Activated B cell treated with CpG ODN at 0.5 μM for 24 hours (primary cell): ENCODE measurements around the gene PPM1D. TPM values are rescaled to one million over a fixed set of nuclear protein-coding genes. Genes with fewer than 3 reads are reported as not detected.

Source experiments
- ATAC-seq: fragments of 200-7000 bp; cut with Tn5 transposase; one replicate; pipeline ENCODE4 v1.10.0; 2021; ENCODE audit warnings: low read depth, mild to moderate bottlenecking, moderate library complexity
- CTCF ChIA-PET: fragments of 350-600 bp; sonication (Branson Sonifier 250); formaldehyde crosslinking; loops from one replicate; lab custom pipeline; 2021; ENCODE audit warnings: antibody characterized with exemption; lab: Charles Lee
- POLR2A ChIA-PET: fragments of 350-600 bp; sonication (Branson Sonifier 250); formaldehyde crosslinking; loops from one replicate; lab custom pipeline; 2021; ENCODE audit warnings: antibody characterized with exemption; lab: Charles Lee
- DNase-seq: peaks from one replicate; pipeline ENCODE4 v3.0.0; 2022
- H3K27ac Mint-ChIP-seq: one replicate; pipeline ENCODE4 v1.8.0; 2020; ENCODE audit warnings: mixed read lengths
- H3K27me3 Mint-ChIP-seq: one replicate; pipeline ENCODE4 v1.8.0; 2021; ENCODE audit warnings: mixed read lengths
- H3K36me3 Mint-ChIP-seq: one replicate; pipeline ENCODE4 v1.8.0; 2021; ENCODE audit warnings: low read depth, mixed read lengths
- H3K4me1 Mint-ChIP-seq: one replicate; pipeline ENCODE4 v1.8.0; 2021; ENCODE audit warnings: mixed read lengths
- H3K4me3 Mint-ChIP-seq: one replicate; pipeline ENCODE4 v1.8.0; 2020; ENCODE audit warnings: mild to moderate bottlenecking, mixed read lengths
- H3K9me3 Mint-ChIP-seq: one replicate; pipeline ENCODE4 v1.8.0; 2020; ENCODE audit warnings: mixed read lengths
- intact Hi-C: fragments of 100-400 bp; cut with micrococcal nuclease; formaldehyde crosslinking; loops from one replicate; pipeline ENCODE4 v1.15.1; 2024
- total RNA-seq: library from RNA; stranded (reverse); gene quantifications from 2 replicates; pipeline ENCODE4 v1.2.3, GENCODE V29; 2022
- TF ChIP-seq, protein P1 (sequence below): fragments of 200-600 bp; IDR thresholded peaks from one replicate; pipeline ENCODE4 v1.8.0; 2022; ENCODE audit warnings: antibody characterized with exemption, mild to moderate bottlenecking

The PPM1D gene
- total RNA-seq, 1 donor from 2014 or later: 13.3 TPM

GRCh38 chr17:60653569-60653968 is 53.6 kb downstream of the PPM1D start:
- H3K36me3 Mint-ChIP-seq: peaks cover 49% of the 10 kb centered on the region
- DNase-seq: no peak
- intact Hi-C loops: no loop called here
- H3K9me3 Mint-ChIP-seq: no peaks in the 10 kb centered on the region
- ChIA-PET POLR2A (interaction anchor here (0.5 kb wide), 1 partner anchor 1650 kb away, joined by 12 read pairs; no protein-coding TSS in a partner anchor), CTCF (interaction anchor here (1.7 kb wide), 1 partner anchor 14 kb away, joined by 7 read pairs; no protein-coding TSS in a partner anchor)
- no peak overlapping the region for H3K4me3 Mint-ChIP-seq
- H3K27me3 Mint-ChIP-seq: no peaks in the 10 kb centered on the region
- ATAC-seq: no peak
- TF ChIP-seq, protein P1, sequence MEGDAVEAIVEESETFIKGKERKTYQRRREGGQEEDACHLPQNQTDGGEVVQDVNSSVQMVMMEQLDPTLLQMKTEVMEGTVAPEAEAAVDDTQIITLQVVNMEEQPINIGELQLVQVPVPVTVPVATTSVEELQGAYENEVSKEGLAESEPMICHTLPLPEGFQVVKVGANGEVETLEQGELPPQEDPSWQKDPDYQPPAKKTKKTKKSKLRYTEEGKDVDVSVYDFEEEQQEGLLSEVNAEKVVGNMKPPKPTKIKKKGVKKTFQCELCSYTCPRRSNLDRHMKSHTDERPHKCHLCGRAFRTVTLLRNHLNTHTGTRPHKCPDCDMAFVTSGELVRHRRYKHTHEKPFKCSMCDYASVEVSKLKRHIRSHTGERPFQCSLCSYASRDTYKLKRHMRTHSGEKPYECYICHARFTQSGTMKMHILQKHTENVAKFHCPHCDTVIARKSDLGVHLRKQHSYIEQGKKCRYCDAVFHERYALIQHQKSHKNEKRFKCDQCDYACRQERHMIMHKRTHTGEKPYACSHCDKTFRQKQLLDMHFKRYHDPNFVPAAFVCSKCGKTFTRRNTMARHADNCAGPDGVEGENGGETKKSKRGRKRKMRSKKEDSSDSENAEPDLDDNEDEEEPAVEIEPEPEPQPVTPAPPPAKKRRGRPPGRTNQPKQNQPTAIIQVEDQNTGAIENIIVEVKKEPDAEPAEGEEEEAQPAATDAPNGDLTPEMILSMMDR: no peak
- peaks cover 25% of the 10 kb centered on the region for H3K4me1 Mint-ChIP-seq
- H3K27ac Mint-ChIP-seq: no peak overlapping the region

DNA sequence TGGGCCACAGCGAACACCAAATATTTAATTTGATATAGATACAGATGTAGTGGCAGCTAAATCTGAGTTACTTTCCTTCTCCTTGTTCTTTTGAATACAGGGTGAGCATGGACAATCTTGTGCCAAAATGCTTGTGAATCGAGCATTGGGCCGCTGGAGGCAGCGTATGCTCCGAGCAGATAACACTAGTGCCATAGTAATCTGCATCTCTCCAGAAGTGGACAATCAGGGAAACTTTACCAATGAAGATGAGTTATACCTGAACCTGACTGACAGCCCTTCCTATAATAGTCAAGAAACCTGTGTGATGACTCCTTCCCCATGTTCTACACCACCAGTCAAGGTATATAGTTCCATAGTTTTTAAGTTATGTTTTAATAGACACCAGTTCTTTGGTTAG is 56.5 kb downstream of the PPM1D start:
- Mint-ChIP-seq H3K36me3 (peaks cover 29% of the 10 kb centered on the region), H3K27me3 (no peaks in the 10 kb centered on the region), H3K27ac (no peak overlapping the region), H3K4me3 (no peak overlapping the region), H3K4me1 (peaks cover 25% of the 10 kb centered on the region), H3K9me3 (no peaks in the 10 kb centered on the region)
- intact Hi-C loops: no loop called here
- no peak for DNase-seq
- POLR2A ChIA-PET: no interaction called here
- TF ChIP-seq, protein P1: no peak
- CTCF ChIA-PET: no interaction called here
- no peak for ATAC-seq

- no peaks in the 10 kb centered on the region for H3K27me3 Mint-ChIP-seq
- ChIA-PET CTCF (no interaction called here), POLR2A (no interaction called here)
- DNase-seq (no peak), ATAC-seq (no peak)
- intact Hi-C loops: no loop called here
- peaks cover 2% of the 10 kb centered on the region for H3K4me1 Mint-ChIP-seq
- H3K36me3 Mint-ChIP-seq: peaks cover 32% of the 10 kb centered on the region
- no peak overlapping the region for H3K27ac Mint-ChIP-seq
- no peaks in the 10 kb centered on the region for H3K9me3 Mint-ChIP-seq
- TF ChIP-seq, protein P1: no peak
- no peak overlapping the region for H3K4me3 Mint-ChIP-seq
These were observed 59.2 kb downstream of the PPM1D start for GRCh38 chr17:60659156-60659555.

- no peaks in the 10 kb centered on the region for H3K9me3 Mint-ChIP-seq
- CTCF ChIA-PET: no interaction called here
- TF ChIP-seq, protein P1: no peak
- no peak overlapping the region for H3K4me3 Mint-ChIP-seq
- peaks cover 44% of the 10 kb centered on the region for H3K36me3 Mint-ChIP-seq
- DNase-seq (no peak), ATAC-seq (no peak)
- no peaks in the 10 kb centered on the region for H3K27me3 Mint-ChIP-seq
- peaks cover under 1% of the 10 kb centered on the region for H3K4me1 Mint-ChIP-seq
- POLR2A ChIA-PET: no interaction called here
- intact Hi-C loops: no loop called here
- H3K27ac Mint-ChIP-seq: no peak overlapping the region
These were observed 61.5 kb downstream of the PPM1D start for GRCh38 chr17:60661489-60661888.

DNA sequence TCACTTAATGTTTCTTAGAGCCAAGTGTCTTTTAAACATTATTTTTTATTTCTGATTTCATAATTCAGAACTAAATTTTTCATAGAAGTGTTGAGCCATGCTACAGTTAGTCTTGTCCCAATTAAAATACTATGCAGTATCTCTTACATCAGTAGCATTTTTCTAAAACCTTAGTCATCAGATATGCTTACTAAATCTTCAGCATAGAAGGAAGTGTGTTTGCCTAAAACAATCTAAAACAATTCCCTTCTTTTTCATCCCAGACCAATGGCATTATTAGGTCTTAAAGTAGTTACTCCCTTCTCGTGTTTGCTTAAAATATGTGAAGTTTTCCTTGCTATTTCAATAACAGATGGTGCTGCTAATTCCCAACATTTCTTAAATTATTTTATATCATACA is 64.0 kb downstream of the PPM1D start:
- Mint-ChIP-seq H3K27ac (no peak overlapping the region), H3K4me3 (no peak overlapping the region), H3K27me3 (no peaks in the 10 kb centered on the region), H3K9me3 (no peaks in the 10 kb centered on the region), H3K4me1 (no peaks in the 10 kb centered on the region), H3K36me3 (peaks cover 32% of the 10 kb centered on the region)
- POLR2A ChIA-PET: no interaction called here
- intact Hi-C loops: no loop called here
- ATAC-seq (no peak), DNase-seq (no peak)
- CTCF ChIA-PET: no interaction called here
- TF ChIP-seq, protein P1: no peak
